Measurements from ENCODE around the gene SLC15A4.

DNA sequence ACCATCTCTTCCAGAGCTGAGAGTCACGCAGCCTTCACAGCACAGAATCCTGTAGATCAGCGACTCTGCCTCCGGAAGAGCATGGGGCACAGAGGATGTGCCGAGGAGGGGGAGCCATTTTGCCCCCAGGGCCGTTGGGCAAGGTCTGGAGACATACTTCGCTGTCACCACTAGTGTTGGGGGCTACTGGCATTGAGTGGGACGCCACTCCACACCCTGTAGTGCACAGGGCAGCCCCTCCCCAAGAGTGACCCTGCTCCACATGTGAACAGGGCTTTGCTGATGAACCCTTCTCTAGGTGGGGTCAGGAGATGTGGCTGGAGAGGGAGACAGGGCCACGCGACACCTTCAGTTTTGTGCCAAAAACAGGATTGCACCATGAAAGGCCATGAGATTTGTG lies 35.6 kb upstream of the SLC15A4 start:
- no peak for TF ChIP-seq EZH2 (IDR thresholded peaks at IDR 0.05; ENCODE audit: low read length, missing control alignments)
- TF ChIP-seq, protein P1, sequence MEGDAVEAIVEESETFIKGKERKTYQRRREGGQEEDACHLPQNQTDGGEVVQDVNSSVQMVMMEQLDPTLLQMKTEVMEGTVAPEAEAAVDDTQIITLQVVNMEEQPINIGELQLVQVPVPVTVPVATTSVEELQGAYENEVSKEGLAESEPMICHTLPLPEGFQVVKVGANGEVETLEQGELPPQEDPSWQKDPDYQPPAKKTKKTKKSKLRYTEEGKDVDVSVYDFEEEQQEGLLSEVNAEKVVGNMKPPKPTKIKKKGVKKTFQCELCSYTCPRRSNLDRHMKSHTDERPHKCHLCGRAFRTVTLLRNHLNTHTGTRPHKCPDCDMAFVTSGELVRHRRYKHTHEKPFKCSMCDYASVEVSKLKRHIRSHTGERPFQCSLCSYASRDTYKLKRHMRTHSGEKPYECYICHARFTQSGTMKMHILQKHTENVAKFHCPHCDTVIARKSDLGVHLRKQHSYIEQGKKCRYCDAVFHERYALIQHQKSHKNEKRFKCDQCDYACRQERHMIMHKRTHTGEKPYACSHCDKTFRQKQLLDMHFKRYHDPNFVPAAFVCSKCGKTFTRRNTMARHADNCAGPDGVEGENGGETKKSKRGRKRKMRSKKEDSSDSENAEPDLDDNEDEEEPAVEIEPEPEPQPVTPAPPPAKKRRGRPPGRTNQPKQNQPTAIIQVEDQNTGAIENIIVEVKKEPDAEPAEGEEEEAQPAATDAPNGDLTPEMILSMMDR (conservative IDR thresholded peaks at IDR 0.05 in 1 of 2, IDR thresholded peaks at IDR 0.05 in 1 of 2; ENCODE audit: low read depth in 1 of 2, low read length in 2 of 2): no peak

Data from fibroblast of lung (primary cell).